ENCODE data around the gene TMEM238. TPM values are rescaled to one million over a fixed set of nuclear protein-coding genes. Genes with fewer than 3 reads are reported as not detected.

The TMEM238 gene
- total and polyA plus RNA-seq, 9 of the 15 experiments (the other 6 are each of a cell fraction or from before 2014, with no cell fraction given): 0.18 to 5.1 (median 1.3) TPM; not detected in 4

DNA sequence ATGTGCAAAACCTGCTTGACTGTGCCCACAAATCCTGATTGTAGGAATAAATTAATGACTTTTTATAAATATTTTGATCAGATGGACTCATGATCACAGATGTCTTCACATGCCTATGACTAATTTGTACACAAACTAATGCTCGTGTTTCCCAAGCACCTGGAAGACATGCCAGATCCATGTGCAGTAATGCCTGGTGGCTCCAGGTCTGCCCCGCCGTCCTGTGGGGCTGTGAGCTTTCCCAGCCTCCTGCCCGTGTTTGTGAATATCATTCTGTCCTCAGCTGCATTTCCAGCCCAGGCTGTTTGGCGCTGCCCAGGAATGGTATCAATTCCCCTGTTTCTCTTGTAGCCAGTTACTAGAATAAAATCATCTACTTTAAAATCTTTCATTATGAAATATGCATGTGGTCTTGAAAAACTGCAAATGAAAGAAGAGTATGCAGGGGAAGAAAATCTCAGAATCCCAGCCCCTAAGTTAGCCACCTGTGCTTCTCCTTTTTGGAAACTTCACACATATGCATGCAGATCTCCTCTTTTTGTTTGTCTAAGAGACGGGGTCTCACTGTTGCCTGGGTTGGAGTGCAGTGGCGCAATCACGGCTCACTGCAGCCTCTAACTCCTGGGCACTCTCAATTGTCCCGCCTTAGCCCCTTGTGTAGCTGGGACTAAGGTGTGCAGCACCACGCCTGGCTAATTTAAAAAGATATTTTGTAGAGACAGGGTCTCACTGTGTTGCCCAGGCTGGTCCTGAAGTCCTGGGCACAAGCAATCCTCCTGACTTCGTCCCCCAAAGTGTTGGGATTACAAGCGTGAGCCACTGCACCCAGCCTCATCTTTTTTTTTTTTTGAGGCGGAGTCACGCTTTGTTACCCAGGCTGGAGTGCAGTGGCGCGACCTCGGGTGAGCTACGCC, 7.9 kb upstream of the TMEM238 start:
- H3K27ac ChIP-seq (ENCODE audit: extremely low read depth, low read depth, low read length): no peak overlapping the region
- BruUV-seq (replicated peaks): no TSS peak
- TF ChIP-seq HNRNPK (IDR thresholded peaks at IDR 0.05; ENCODE audit: low read depth, low read length, poor library complexity, severe bottlenecking): no peak
- TF ChIP-seq, protein P1, sequence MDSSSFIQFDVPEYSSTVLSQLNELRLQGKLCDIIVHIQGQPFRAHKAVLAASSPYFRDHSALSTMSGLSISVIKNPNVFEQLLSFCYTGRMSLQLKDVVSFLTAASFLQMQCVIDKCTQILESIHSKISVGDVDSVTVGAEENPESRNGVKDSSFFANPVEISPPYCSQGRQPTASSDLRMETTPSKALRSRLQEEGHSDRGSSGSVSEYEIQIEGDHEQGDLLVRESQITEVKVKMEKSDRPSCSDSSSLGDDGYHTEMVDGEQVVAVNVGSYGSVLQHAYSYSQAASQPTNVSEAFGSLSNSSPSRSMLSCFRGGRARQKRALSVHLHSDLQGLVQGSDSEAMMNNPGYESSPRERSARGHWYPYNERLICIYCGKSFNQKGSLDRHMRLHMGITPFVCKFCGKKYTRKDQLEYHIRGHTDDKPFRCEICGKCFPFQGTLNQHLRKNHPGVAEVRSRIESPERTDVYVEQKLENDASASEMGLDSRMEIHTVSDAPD (CRISPR knock-in tag; IDR thresholded peaks at IDR 0.05): no peak
- TF ChIP-seq, protein P2, sequence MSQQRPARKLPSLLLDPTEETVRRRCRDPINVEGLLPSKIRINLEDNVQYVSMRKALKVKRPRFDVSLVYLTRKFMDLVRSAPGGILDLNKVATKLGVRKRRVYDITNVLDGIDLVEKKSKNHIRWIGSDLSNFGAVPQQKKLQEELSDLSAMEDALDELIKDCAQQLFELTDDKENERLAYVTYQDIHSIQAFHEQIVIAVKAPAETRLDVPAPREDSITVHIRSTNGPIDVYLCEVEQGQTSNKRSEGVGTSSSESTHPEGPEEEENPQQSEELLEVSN (IDR thresholded peaks at IDR 0.05; ENCODE audit: borderline replicate concordance in 1 of 2, extremely low read depth in 1 of 2, insufficient read depth in 1 of 2, insufficient read length in 1 of 2, low read depth in 1 of 2, low read length in 1 of 2, poor library complexity in 1 of 2, severe bottlenecking in 1 of 2): no peak
- peak; percentile 43; the same call in 1 of the 2 replicates for TF ChIP-seq POLR2A (conservative IDR thresholded peaks at IDR 0.05)
- TF ChIP-seq ZNF398 (CRISPR knock-in tag; IDR thresholded peaks at IDR 0.05): no peak
- TF ChIP-seq CEBPB (tag; IDR thresholded peaks at IDR 0.05): peak; percentile 50; the same call in 1 of the 2 replicates
- TF ChIP-seq EHMT2 (IDR thresholded peaks at IDR 0.05): no peak
- no peak for TF ChIP-seq HNRNPL (IDR thresholded peaks at IDR 0.05; ENCODE audit: low read depth, low read length)
- TF ChIP-seq, protein P3, sequence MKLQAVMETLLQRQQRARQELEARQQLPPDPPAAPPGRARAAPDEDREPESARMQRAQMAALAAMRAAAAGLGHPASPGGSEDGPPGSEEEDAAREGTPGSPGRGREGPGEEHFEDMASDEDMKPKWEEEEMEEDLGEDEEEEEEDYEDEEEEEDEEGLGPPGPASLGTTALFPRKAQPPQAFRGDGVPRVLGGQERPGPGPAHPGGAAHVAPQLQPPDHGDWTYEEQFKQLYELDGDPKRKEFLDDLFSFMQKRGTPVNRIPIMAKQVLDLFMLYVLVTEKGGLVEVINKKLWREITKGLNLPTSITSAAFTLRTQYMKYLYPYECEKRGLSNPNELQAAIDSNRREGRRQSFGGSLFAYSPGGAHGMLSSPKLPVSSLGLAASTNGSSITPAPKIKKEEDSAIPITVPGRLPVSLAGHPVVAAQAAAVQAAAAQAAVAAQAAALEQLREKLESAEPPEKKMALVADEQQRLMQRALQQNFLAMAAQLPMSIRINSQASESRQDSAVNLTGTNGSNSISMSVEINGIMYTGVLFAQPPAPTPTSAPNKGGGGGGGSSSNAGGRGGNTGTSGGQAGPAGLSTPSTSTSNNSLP (IDR thresholded peaks at IDR 0.05; ENCODE audit: borderline replicate concordance, low read depth, low read length): no peak
- peak; percentile 82 for TF ChIP-seq ZNF121 (CRISPR knock-in tag; conservative IDR thresholded peaks at IDR 0.05)
- TF ChIP-seq, protein P4, sequence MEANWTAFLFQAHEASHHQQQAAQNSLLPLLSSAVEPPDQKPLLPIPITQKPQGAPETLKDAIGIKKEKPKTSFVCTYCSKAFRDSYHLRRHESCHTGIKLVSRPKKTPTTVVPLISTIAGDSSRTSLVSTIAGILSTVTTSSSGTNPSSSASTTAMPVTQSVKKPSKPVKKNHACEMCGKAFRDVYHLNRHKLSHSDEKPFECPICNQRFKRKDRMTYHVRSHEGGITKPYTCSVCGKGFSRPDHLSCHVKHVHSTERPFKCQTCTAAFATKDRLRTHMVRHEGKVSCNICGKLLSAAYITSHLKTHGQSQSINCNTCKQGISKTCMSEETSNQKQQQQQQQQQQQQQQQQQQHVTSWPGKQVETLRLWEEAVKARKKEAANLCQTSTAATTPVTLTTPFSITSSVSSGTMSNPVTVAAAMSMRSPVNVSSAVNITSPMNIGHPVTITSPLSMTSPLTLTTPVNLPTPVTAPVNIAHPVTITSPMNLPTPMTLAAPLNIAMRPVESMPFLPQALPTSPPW (CRISPR knock-in tag; IDR thresholded peaks at IDR 0.05): no peak

More for the DNA sequence above, 7.9 kb upstream of the TMEM238 start:
- no peak overlapping the region for H3K4me3 ChIP-seq
- 54% methylated on average over 15 of the region's 18 CpGs for WGBS (ENCODE audit: insufficient coverage, low coverage, missing lambda C conversion rate)
- no peaks in the 10 kb centered on the region for H3K9me3 ChIP-seq (replicated peaks; ENCODE audit: control insufficient read depth, insufficient read depth, low read depth, low read length)
- ChIA-PET CTCF (ENCODE audit: low intra/inter-chr PET ratio) (no interaction called here), POLR2A (interaction anchor here (0.6 to 12.9 kb wide), 3 partner anchors 7 to 95 kb away, joined by 3 to 195 read pairs (median 97); partner anchors contain the start of gene UBE2S)
- peaks cover 19% of the 10 kb centered on the region for H3K9me1 ChIP-seq (ENCODE audit: control insufficient read depth, insufficient read depth, low read length)
- no peak overlapping the region for H2AFZ ChIP-seq (ENCODE audit: low read depth, low read length)
- H3K79me2 ChIP-seq (ENCODE audit: control insufficient read depth, insufficient read depth, low read length): peaks cover 30% of the 10 kb centered on the region
- peaks cover 45% of the 10 kb centered on the region for H3K36me3 ChIP-seq (ENCODE audit: control insufficient read depth, insufficient read depth, low read length)
- peaks cover 43 to 55% of the 10 kb centered on the region in 2 experiments for H3K4me1 ChIP-seq (replicated peaks in 1 of 2; ENCODE audit: control insufficient read depth in 2 of 2, insufficient read depth in 2 of 2, low read length in 2 of 2)
- no peak for ATAC-seq
- no peak overlapping the region for H3K4me2 ChIP-seq (ENCODE audit: insufficient read depth, low read length)
- no peak for DNase-seq (ENCODE audit: extremely low read depth in 1 of 4, low spot score in 3 of 4)
- H3K27me3 ChIP-seq (ENCODE audit: control insufficient read depth in 2 of 2, insufficient read depth in 2 of 2, low read length in 2 of 2): no peaks in the 10 kb centered on the region
- intact Hi-C loops (cut with micrococcal nuclease): no loop called here
- no peak overlapping the region for H3K9ac ChIP-seq (ENCODE audit: insufficient read depth in 1 of 2, low read depth in 2 of 2, low read length in 2 of 2)
- in situ Hi-C loops (cut with MboI): no loop called here
- FAIRE-seq: no peak
- peaks cover 45% of the 10 kb centered on the region for H4K20me1 ChIP-seq (replicated peaks; ENCODE audit: control insufficient read depth, insufficient read depth, low read length)

Data from K562 (cell line).